GM12878 (cell line): ENCODE data around the gene ZNF329. TPM values are rescaled to one million over a fixed set of nuclear protein-coding genes. Genes with fewer than 3 reads are reported as not detected.

Source experiments
- ATAC-seq: fragments of 200-7000 bp; cut with Tn5 transposase; 3 replicates; pipeline ENCODE4 v1.9.1; 2020; ENCODE audit warnings: mild to moderate bottlenecking, moderate library complexity
- BruUV-seq: library from RNA; stranded (reverse); fragments of 400-500 nt; replicated peaks from 2 replicates; lab custom pipeline; 2021; lab: Mats Ljungman, UMichigan
- CTCF ChIA-PET: fragments of 300-600 bp; sonication (Branson Sonifier 250); formaldehyde crosslinking; extraction: SDS; loops from one replicate; lab custom pipeline; 2021; ENCODE audit warnings: inconsistent platforms; lab: Yijun Ruan, JAX
- POLR2A ChIA-PET: fragments of 350-600 bp; formaldehyde crosslinking; extraction: SDS; loops from one replicate; lab custom pipeline; 2021; ENCODE audit warnings: inconsistent platforms; lab: Charles Lee
- RAD21 ChIA-PET: fragments of 300-600 bp; sonication (Branson Sonifier 250); formaldehyde crosslinking; loops from one replicate; lab custom pipeline; 2023; ENCODE audit warnings: antibody characterized with exemption; ENCODE audit not compliant: unreplicated experiment; lab: Charles Lee
- SMC1A ChIA-PET: fragments of 300-600 bp; sonication (Branson Sonifier 250); formaldehyde crosslinking; loops from one replicate; lab custom pipeline; 2023; ENCODE audit not compliant: unreplicated experiment, uncharacterized antibody; lab: Charles Lee
- DNase-seq: peaks from one replicate; pipeline ENCODE4 v3.0.0-alpha.2; 2011; ENCODE audit warnings: low read depth, low spot score
- FAIRE-seq: peaks from 3 replicates; lab custom pipeline; 2011; peaks lifted over from hg19 to GRCh38; lab: Jason Lieb, UNC
- H2AFZ ChIP-seq: 2 replicates; pipeline ENCODE4 v1.6.0; 2011; ENCODE audit warnings: low read depth, low read length, control low read depth; ENCODE audit not compliant: control insufficient read depth
- H3K27ac ChIP-seq: 2 replicates; pipeline ENCODE4 v1.5.1; 2011; ENCODE audit warnings: control low read depth; ENCODE audit not compliant: control insufficient read depth, insufficient read depth
- H3K27me3 ChIP-seq, 2 experiments: replicated peaks in 1 of 2; 2 replicates each; pipeline versions ENCODE4 v1.6.0 to v1.6.1; 2011; ENCODE audit warnings: low read length in 1 of 2; ENCODE audit not compliant: control insufficient read depth in 2 of 2, insufficient read depth in 2 of 2
- H3K36me3 ChIP-seq, 2 experiments: 2 replicates each; pipeline ENCODE4 v1.5.1; 2011; ENCODE audit warnings: low read length in 1 of 2; ENCODE audit not compliant: control insufficient read depth in 2 of 2, insufficient read depth in 2 of 2
- H3K4me1 ChIP-seq: 2 replicates; pipeline ENCODE4 v1.6.1; 2011; ENCODE audit warnings: mild to moderate bottlenecking, low read length, moderate library complexity, mixed read lengths; ENCODE audit not compliant: control insufficient read depth, insufficient read depth
- H3K4me2 ChIP-seq: 2 replicates; pipeline ENCODE4 v1.6.0; 2011; ENCODE audit warnings: control low read depth; ENCODE audit not compliant: control insufficient read depth, insufficient read depth
- H3K4me3 ChIP-seq: fragments of 200-600 bp; sonication (generic); 2 replicates; pipeline ENCODE4 v1.5.1; 2016
- H3K79me2 ChIP-seq: 2 replicates; pipeline ENCODE4 v1.6.0; 2011; ENCODE audit warnings: low read length; ENCODE audit not compliant: control insufficient read depth, insufficient read depth
- H3K9ac ChIP-seq: 2 replicates; pipeline ENCODE4 v1.8.0; 2011; ENCODE audit warnings: low read length, control low read depth, mixed read lengths; ENCODE audit not compliant: control insufficient read depth, insufficient read depth
- H3K9me3 ChIP-seq: replicated peaks from 3 replicates; pipeline ENCODE4 v1.5.1; 2011; ENCODE audit warnings: mild to moderate bottlenecking, low read length; ENCODE audit not compliant: control insufficient read depth, insufficient read depth
- H4K20me1 ChIP-seq: 2 replicates; pipeline ENCODE4 v1.6.0; 2011; ENCODE audit not compliant: control insufficient read depth, insufficient read depth
- CBX3 ChIP-seq: fragments of 200-600 bp; sonication (generic); IDR thresholded peaks from 2 replicates; pipeline ENCODE4 v1.6.1; 2016; ENCODE audit warnings: low read depth, borderline replicate concordance
- CBX5 ChIP-seq: sonication (generic); IDR thresholded peaks from 2 replicates; pipeline ENCODE4 v1.6.1; 2016; ENCODE audit warnings: low read depth, moderate library complexity, mild to moderate bottlenecking, inconsistent platforms
- CEBPZ ChIP-seq: fragments of 150-350 bp; IDR thresholded peaks from 2 replicates; pipeline ENCODE4 v1.6.1; 2016; ENCODE audit warnings: low read depth, low read length
- CHD2 ChIP-seq: IDR thresholded peaks from 2 replicates; pipeline ENCODE4 v1.6.1; 2011; ENCODE audit warnings: low read depth, low read length, improper control_type of control experiment, borderline replicate concordance
- CHD4 ChIP-seq: fragments of 200-600 bp; sonication (generic); IDR thresholded peaks from 2 replicates; pipeline ENCODE4 v1.6.1; 2016; ENCODE audit warnings: mild to moderate bottlenecking
- CTCF ChIP-seq, 3 experiments: IDR thresholded peaks in 2 of 3; conservative IDR thresholded peaks in 1 of 3; 2 replicates each; pipeline ENCODE4 v1.5.1; 2011; ENCODE audit warnings: low read depth in 3 of 3, low read length in 3 of 3, mild to moderate bottlenecking in 3 of 3, control low read depth in 2 of 3, moderate library complexity in 2 of 3, inconsistent platforms in 1 of 3, mixed read lengths in 1 of 3; ENCODE audit not compliant: control insufficient read depth in 2 of 3, insufficient read depth in 1 of 3; ENCODE audit errors: extremely low read depth in 1 of 3
- EED ChIP-seq: sonication (generic); IDR thresholded peaks from 2 replicates; pipeline ENCODE4 v1.6.1; 2016; ENCODE audit warnings: antibody characterized with exemption, low read depth
- ETV6 ChIP-seq, 2 experiments: fragments of 450-650 bp in 1 of 2; IDR thresholded peaks in 1 of 2; conservative IDR thresholded peaks in 1 of 2; 2 replicates each; pipeline ENCODE4 v1.6.1; 2014; ENCODE audit warnings: antibody characterized with exemption in 1 of 2, borderline replicate concordance in 1 of 2, low read depth in 1 of 2, mild to moderate bottlenecking in 1 of 2, moderate library complexity in 1 of 2
- HDAC6 ChIP-seq: fragments of 200-600 bp; sonication (generic); IDR thresholded peaks from one replicate; pipeline ENCODE4 v1.8.0; 2017; ENCODE audit warnings: antibody characterized with exemption; ENCODE audit not compliant: unreplicated experiment
- LARP7 ChIP-seq: fragments of 450-650 bp; IDR thresholded peaks from 2 replicates; pipeline ENCODE4 v1.6.1; 2017; ENCODE audit warnings: mild to moderate bottlenecking
- NFIC ChIP-seq: IDR thresholded peaks from 2 replicates; pipeline ENCODE4 v1.6.1; 2012; ENCODE audit warnings: low read depth, mild to moderate bottlenecking, inconsistent platforms, low read length, moderate library complexity
- PAX5 ChIP-seq: IDR thresholded peaks from 2 replicates; pipeline ENCODE4 v1.6.1; 2011; ENCODE audit warnings: low read depth, low read length, borderline replicate concordance
- RAD21 ChIP-seq: IDR thresholded peaks from 2 replicates; pipeline ENCODE4 v1.6.1; 2011; ENCODE audit warnings: mild to moderate bottlenecking, low read depth, low read length, moderate library complexity; ENCODE audit not compliant: insufficient read depth
- SIN3A ChIP-seq: IDR thresholded peaks from 2 replicates; pipeline ENCODE4 v1.6.1; 2012; ENCODE audit warnings: low read depth, low read length, improper control_type of control experiment
- SMAD1 ChIP-seq: fragments of 450-650 bp; IDR thresholded peaks from 2 replicates; pipeline ENCODE4 v1.6.1; 2018; ENCODE audit warnings: mild to moderate bottlenecking, low read depth; ENCODE audit not compliant: partially characterized antibody
- SMAD5 ChIP-seq: IDR thresholded peaks from 2 replicates; pipeline ENCODE4 v1.6.1; 2016; ENCODE audit warnings: antibody characterized with exemption, low read depth
- SMC3 ChIP-seq: IDR thresholded peaks from 2 replicates; pipeline ENCODE4 v1.6.1; 2011; ENCODE audit warnings: low read length, improper control_type of control experiment, borderline replicate concordance
- SRF ChIP-seq, 2 experiments: IDR thresholded peaks; 2 replicates each; pipeline ENCODE4 v1.6.1; 2011; ENCODE audit warnings: low read depth in 2 of 2, low read length in 2 of 2, mild to moderate bottlenecking in 1 of 2, moderate library complexity in 1 of 2
- WGBS: methylation state at CpG from one replicate; pipeline ENCODE4 v1.1.6; 2016; ENCODE audit warnings: low lambda C conversion rate; ENCODE audit not compliant: insufficient replicate concordance, insufficient coverage; ENCODE audit errors: missing lambda C conversion rate; 5-methylcytosine and 5-hydroxymethylcytosine counted together
- in situ Hi-C: fragments of 300-500 bp; cut with MboI; formaldehyde crosslinking; loops from 9 replicates; pipeline ENCODE4 v1.14.3; 2018; ENCODE audit warnings: mixed read lengths
- intact Hi-C: fragments of 100-400 bp; cut with micrococcal nuclease; formaldehyde crosslinking; loops from one replicate; pipeline ENCODE4 v1.14.2; 2022; ENCODE audit not compliant: unreplicated experiment
- polyA plus RNA-seq, 11 experiments: library from polyadenylated mRNA; depleted of rRNA in 4 of 11; unstranded in 6 of 11; stranded (reverse) in 5 of 11; fragments of >200 nt; fragmentation: Nextera tagmentation in 4 of 11; fragmentation: Illumina TruSeq in 1 of 11; extraction: Ambion mirVana in 4 of 11; extraction: Trizol in 1 of 11; gene quantifications; 1 replicate in 1 of 11; 2 replicates in 10 of 11; pipeline versions ENCODE4 v1.2.1 to v1.2.3, GENCODE V29; 2011 to 2016; ENCODE audit warnings: inconsistent platforms in 2 of 11, missing spikeins in 2 of 11, low read depth in 1 of 11
- total RNA-seq, 4 experiments: library from RNA; depleted of rRNA in 3 of 4; stranded (reverse); fragments of >200 nt in 3 of 4; fragmentation: Illumina TruSeq in 1 of 4; extraction: Trizol in 1 of 4; gene quantifications; 2 replicates each; pipeline versions ENCODE4 v1.2.1 to v1.2.3, GENCODE V29; 2013 to 2021

ZNF329 gene
- total and polyA plus RNA-seq, 10 of the 15 experiments (the other 5 are each of a cell fraction or from before 2014, with no cell fraction given): 0.11 to 4.7 (median 0.56) TPM; not detected in 1

DNA sequence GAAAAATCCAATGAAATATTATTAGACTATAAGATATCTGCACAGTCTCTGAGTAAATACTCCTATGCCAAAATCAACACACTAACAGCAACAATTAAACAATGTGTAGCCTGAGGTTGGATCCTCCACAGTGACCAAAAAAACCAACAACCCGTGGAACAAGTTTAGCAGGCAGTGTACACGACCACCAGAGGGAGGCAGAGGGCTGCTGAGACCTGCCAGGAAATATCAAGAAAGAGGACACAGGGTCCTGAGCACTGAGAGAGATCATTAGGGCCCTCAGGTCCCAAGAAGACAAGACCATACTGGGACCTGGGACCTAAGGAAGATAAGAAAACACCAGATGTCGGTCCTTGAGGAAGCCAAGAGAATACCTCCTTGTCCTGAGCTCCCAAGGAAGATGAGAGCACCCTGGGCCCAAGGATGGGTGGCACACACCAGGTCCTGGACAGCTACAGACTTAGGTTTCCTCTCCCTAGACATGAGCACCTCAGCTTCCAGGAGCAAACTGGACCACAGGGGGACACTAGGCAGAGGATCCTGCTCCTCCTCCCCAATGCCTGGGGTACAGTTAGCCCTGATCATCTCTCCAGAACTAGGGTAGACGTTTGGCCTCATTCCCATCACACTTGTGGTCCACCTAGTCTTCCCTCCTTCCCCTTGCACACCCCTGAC lies 31.4 kb upstream of the ZNF329 start:
- in situ Hi-C loops: no loop called here
- H4K20me1 ChIP-seq: no peaks in the 10 kb centered on the region
- peaks cover 0 to 5% of the 10 kb centered on the region in 2 experiments; a peak in 1 of 4 replicates for H3K36me3 ChIP-seq
- no peaks in the 10 kb centered on the region for H3K27me3 ChIP-seq
- peaks cover 8% of the 10 kb centered on the region for H3K79me2 ChIP-seq
- DNase-seq (no peak), FAIRE-seq (peak; percentile 68), ATAC-seq (peak; percentile 21)
- ChIA-PET CTCF (interaction anchor here (0.6 to 1.4 kb wide), 4 partner anchors 43 to 336 kb away, joined by 3 to 4 read pairs (median 4); no protein-coding TSS in a partner anchor), RAD21 (no interaction called here), POLR2A (interaction anchor here (0.7 kb wide), 1 partner anchor 352 kb away, joined by 5 read pairs; no protein-coding TSS in a partner anchor), SMC1A (interaction anchor here (0.6 to 1.4 kb wide), 3 partner anchors 124 to 206 kb away, joined by 3 read pairs; no protein-coding TSS in a partner anchor)
- peak overlapping the region; percentile 67 for H3K4me3 ChIP-seq
- 56% methylated on average over 4 of the region's 4 CpGs for WGBS
- H2AFZ ChIP-seq: peak overlapping the region; percentile 93
- peak overlapping the region; percentile 96 for H3K4me2 ChIP-seq
- peaks cover 38% of the 10 kb centered on the region for H3K9me3 ChIP-seq
- peak overlapping the region; percentile 98 for H3K27ac ChIP-seq
- intact Hi-C loops: no loop called here
- peak overlapping the region; percentile 34; the same call in 1 of the 2 replicates for H3K9ac ChIP-seq
- BruUV-seq: TSS peak; percentile 85
- H3K4me1 ChIP-seq: peaks cover 10% of the 10 kb centered on the region
- no peak for TF ChIP-seq HDAC6
- no peak for TF ChIP-seq ETV6 (conservative IDR thresholded peaks at IDR 0.05 in 1 of 2, IDR thresholded peaks at IDR 0.05 in 1 of 2; ENCODE audit: borderline replicate concordance in 1 of 2, low read depth in 1 of 2)
- TF ChIP-seq RAD21: peak; percentile 58
- TF ChIP-seq CHD2: no peak
- TF ChIP-seq CBX5: no peak; the same call in 1 of the 2 replicates
- no peak for TF ChIP-seq CEBPZ
- TF ChIP-seq CHD4: no peak
- peak; percentile 38; the same call in 1 of the 2 replicates for TF ChIP-seq SMC3
- TF ChIP-seq PAX5: no peak
- no peak for TF ChIP-seq NFIC
- no peak for TF ChIP-seq SMAD1
- no peak for TF ChIP-seq CBX3
- no peak for TF ChIP-seq SMAD5
- TF ChIP-seq CTCF (IDR thresholded peaks at IDR 0.05 in 2 of 3, conservative IDR thresholded peaks at IDR 0.05 in 1 of 3; ENCODE audit: control insufficient read depth in 2 of 3, extremely low read depth in 1 of 3, insufficient read depth in 1 of 3, low read depth in 3 of 3, low read length in 3 of 3): peak; percentile 58 to 68 (median 61)
- no peak for TF ChIP-seq SRF (IDR thresholded peaks at IDR 0.05; ENCODE audit: low read depth in 2 of 2, low read length in 2 of 2)
- TF ChIP-seq SIN3A: no peak
- no peak for TF ChIP-seq EED
- peak; percentile 55; the same call in 1 of the 2 replicates for TF ChIP-seq LARP7
